GM18499 (cell line): Measurements from ENCODE around the gene HHAT.

Source experiments
- ATAC-seq: cut with Tn5 transposase; IDR thresholded peaks from one replicate; pipeline ENCODE4 v1.9.1; 2021; ENCODE audit warnings: moderate number of reproducible peaks; ENCODE audit not compliant: insufficient read depth, unreplicated experiment

Gene HHAT

GRCh38 chr1:210525716-210526454, 197.2 kb downstream of the HHAT start:
- no peak for ATAC-seq

- no peak for ATAC-seq
These were observed 198.4 kb downstream of the HHAT start for GRCh38 chr1:210527091-210527490.

- no peak for ATAC-seq
These were observed 202.9 kb downstream of the HHAT start for GRCh38 chr1:210531475-210532222.

GRCh38 chr1:210532223-210532598, 203.5 kb downstream of the HHAT start:
- no peak for ATAC-seq

GRCh38 chr1:210535761-210536160, 207.1 kb downstream of the HHAT start:
- no peak for ATAC-seq

- no peak for ATAC-seq
These were observed 207.7 kb downstream of the HHAT start for GRCh38 chr1:210536254-210536961.

GRCh38 chr1:210540288-210540687, 211.6 kb downstream of the HHAT start:
- no peak for ATAC-seq

GRCh38 chr1:210541680-210542358, 213.1 kb downstream of the HHAT start:
- ATAC-seq = no peak

- ATAC-seq = no peak
These were observed 223.2 kb downstream of the HHAT start for GRCh38 chr1:210551899-210552298.

GRCh38 chr1:210553711-210554110, 225.0 kb downstream of the HHAT start:
- no peak for ATAC-seq

- no peak for ATAC-seq
These were observed 225.7 kb downstream of the HHAT start for GRCh38 chr1:210554382-210554781.

- ATAC-seq = no peak
These were observed 227.8 kb downstream of the HHAT start for GRCh38 chr1:210556475-210556874.

GRCh38 chr1:210557426-210558077, 228.8 kb downstream of the HHAT start:
- no peak for ATAC-seq

GRCh38 chr1:210558302-210558701, 229.6 kb downstream of the HHAT start:
- no peak for ATAC-seq

- no peak for ATAC-seq
These were observed 236.6 kb downstream of the HHAT start for GRCh38 chr1:210565306-210565705.

GRCh38 chr1:210568631-210569030, 239.9 kb downstream of the HHAT start:
- no peak for ATAC-seq

GRCh38 chr1:210570116-210570515, 241.4 kb downstream of the HHAT start:
- ATAC-seq = no peak

- ATAC-seq = no peak
These were observed 242.9 kb downstream of the HHAT start for GRCh38 chr1:210571356-210572284.

- no peak for ATAC-seq
These were observed 244.4 kb downstream of the HHAT start for GRCh38 chr1:210573141-210573540.
